Measurements from ENCODE around the gene SORCS3.

- TF ChIP-seq CTCF (conservative IDR thresholded peaks at IDR 0.05) (peak; percentile 88), ZFX (IDR thresholded peaks at IDR 0.05) (no peak)
These were observed 18.4 kb upstream of the SORCS3 start for GRCh38 chr10:104622598-104623209.

All from C4-2B (cell line).